GM23248 (cell line): ENCODE measurements around the gene CACNA1I. TPM values are rescaled to one million over a fixed set of nuclear protein-coding genes. Genes with fewer than 3 reads are reported as not detected.
A peak's percentile ranks its signal among the peaks of the same experiment; 100 is the strongest.

Experiments
- DNase-seq: peaks from one replicate; pipeline ENCODE4 v3.0.0-alpha.2; 2015
- H2AFZ ChIP-seq: fragments of 200-600 bp; sonication (generic); 2 replicates; pipeline ENCODE4 v1.6.1; 2016; ENCODE audit warnings: antibody characterized with exemption
- H3F3A ChIP-seq: fragments of 200-600 bp; sonication (generic); 2 replicates; pipeline ENCODE4 v1.6.1; 2016; ENCODE audit warnings: mild to moderate bottlenecking, antibody characterized with exemption, mixed run types; ENCODE audit not compliant: insufficient read depth
- H3K27ac ChIP-seq: fragments of 200-600 bp; sonication (generic); 2 replicates; pipeline ENCODE4 v1.5.1; 2016; ENCODE audit warnings: mild to moderate bottlenecking
- H3K27me3 ChIP-seq: fragments of 200-600 bp; sonication (generic); replicated peaks from 2 replicates; pipeline ENCODE4 v1.6.1; 2016; ENCODE audit warnings: mild to moderate bottlenecking; ENCODE audit not compliant: insufficient read depth
- H3K36me3 ChIP-seq: fragments of 200-600 bp; sonication (generic); 2 replicates; pipeline ENCODE4 v1.6.1; 2016; ENCODE audit warnings: low read depth, mild to moderate bottlenecking
- H3K4me1 ChIP-seq: fragments of 200-600 bp; sonication (generic); 2 replicates; pipeline ENCODE4 v1.6.1; 2016; ENCODE audit warnings: mild to moderate bottlenecking; ENCODE audit not compliant: insufficient read depth
- H3K4me2 ChIP-seq: fragments of 200-600 bp; sonication (generic); one replicate; pipeline ENCODE4 v1.6.1; 2016; ENCODE audit warnings: mild to moderate bottlenecking; ENCODE audit not compliant: unreplicated experiment
- H3K4me3 ChIP-seq: fragments of 200-600 bp; sonication (generic); 2 replicates; pipeline ENCODE4 v1.5.1; 2016; ENCODE audit warnings: mild to moderate bottlenecking
- H3K79me2 ChIP-seq: fragments of 200-600 bp; sonication (generic); 2 replicates; pipeline ENCODE4 v1.6.1; 2016; ENCODE audit warnings: mild to moderate bottlenecking; ENCODE audit not compliant: insufficient read depth
- H3K9ac ChIP-seq: fragments of 200-600 bp; sonication (generic); 2 replicates; pipeline ENCODE4 v1.6.1; 2016; ENCODE audit warnings: mild to moderate bottlenecking
- H3K9me2 ChIP-seq: fragments of 200-600 bp; sonication (generic); 2 replicates; pipeline ENCODE4 v1.6.1; 2016; ENCODE audit warnings: mixed run types, mild to moderate bottlenecking, moderate library complexity; ENCODE audit not compliant: insufficient read depth
- H3K9me3 ChIP-seq: fragments of 200-600 bp; sonication (generic); one replicate; pipeline ENCODE4 v1.6.1; 2017; ENCODE audit warnings: low read depth
- H4K20me1 ChIP-seq: fragments of 200-600 bp; sonication (generic); 2 replicates; pipeline ENCODE4 v1.6.0; 2016; ENCODE audit not compliant: insufficient read depth
- EZH2 ChIP-seq: fragments of 200-600 bp; sonication (generic); IDR thresholded peaks from 2 replicates; pipeline ENCODE4 v1.6.1; 2018; ENCODE audit warnings: antibody characterized with exemption, mild to moderate bottlenecking; ENCODE audit not compliant: insufficient read depth, poor library complexity, severe bottlenecking
- EZH2phosphoT487 ChIP-seq: fragments of 200-600 bp; sonication (generic); IDR thresholded peaks from 2 replicates; pipeline ENCODE4 v1.6.1; 2018; ENCODE audit warnings: antibody characterized with exemption, moderate library complexity, mild to moderate bottlenecking, low read depth; ENCODE audit not compliant: insufficient read depth
- WGBS, 2 experiments: methylation state at CpG; one replicate each; pipeline ENCODE4 v1.1.6; 2015 to 2017; ENCODE audit warnings: low lambda C conversion rate in 2 of 2, low coverage in 1 of 2; ENCODE audit errors: missing lambda C conversion rate in 2 of 2; 5-methylcytosine and 5-hydroxymethylcytosine counted together
- in situ Hi-C: fragments of 300-500 bp; cut with MboI; formaldehyde crosslinking; loops from 2 replicates; pipeline ENCODE4 v1.15.0; 2020
- polyA plus RNA-seq: library from polyadenylated mRNA; unstranded; fragments of >200 nt; fragmentation: Nextera tagmentation; extraction: Ambion mirVana; gene quantifications from 2 replicates; pipeline ENCODE4 v1.2.1, GENCODE V29; 2016
- total RNA-seq: library from RNA; depleted of rRNA; stranded (reverse); fragments of >200 nt; shearing (Covaris generic); gene quantifications from 2 replicates; pipeline ENCODE4 v1.2.3, GENCODE V29; 2014

CACNA1I gene
- total and polyA plus RNA-seq, 2 experiments from 2014 or later: not detected

- no peak for DNase-seq
- Histone ChIP-seq H3K4me1 (no peaks in the 10 kb centered on the region), H4K20me1 (no peaks in the 10 kb centered on the region), H3K36me3 (no peaks in the 10 kb centered on the region), H3K9me2 (no peaks in the 10 kb centered on the region), H3K9ac (no peak overlapping the region), H3K4me3 (no peak overlapping the region), H3F3A (peaks cover 8% of the 10 kb centered on the region; the same call in 1 of the 2 replicates), H2AFZ (no peak overlapping the region), H3K79me2 (no peaks in the 10 kb centered on the region), H3K27ac (no peak overlapping the region), H3K9me3 (no peaks in the 10 kb centered on the region), H3K27me3 (peaks cover 12% of the 10 kb centered on the region; the same call in 1 of the 2 replicates), H3K4me2 (no peak overlapping the region)
- 16 to 17% methylated on average over 2 of the region's 2 CpGs for WGBS, 2 experiments
- no peak for TF ChIP-seq EZH2phosphoT487
- no peak for TF ChIP-seq EZH2
- in situ Hi-C loops: loop anchor here (5.0 kb wide), 1 partner anchor 484 kb away; no protein-coding TSS in a partner anchor
These were observed 32.6 kb upstream of the CACNA1I start for GRCh38 chr22:39537975-39538374.

DNA sequence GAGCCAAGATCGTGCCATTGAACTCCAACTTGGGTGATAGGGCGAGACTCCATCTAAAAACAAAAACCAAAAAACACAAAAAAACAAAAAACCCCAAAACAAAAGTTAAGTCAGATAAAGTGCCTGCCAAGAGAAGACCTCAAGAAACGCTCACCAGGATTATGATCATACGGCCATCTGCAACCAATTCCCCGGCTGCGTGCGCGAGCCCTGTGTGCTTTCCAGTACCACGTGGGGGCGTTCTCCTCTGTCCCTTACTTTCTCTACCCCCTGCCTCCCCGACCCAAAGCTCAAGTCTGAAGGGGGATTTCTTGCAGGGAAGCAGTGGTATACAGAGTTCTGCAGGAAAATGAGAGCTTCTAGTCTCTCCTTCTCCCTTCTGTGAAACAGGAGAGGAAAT lies 27.5 kb upstream of the CACNA1I start:
- H3K9me3 ChIP-seq: no peaks in the 10 kb centered on the region
- H4K20me1 ChIP-seq: no peaks in the 10 kb centered on the region
- in situ Hi-C loops: no loop called here
- peaks cover 12% of the 10 kb centered on the region; the same call in 1 of the 2 replicates for H3K27me3 ChIP-seq
- 17 to 20% methylated on average over 11 of the region's 11 CpGs for WGBS, 2 experiments
- H3K4me2 ChIP-seq: no peak overlapping the region
- H2AFZ ChIP-seq: no peak overlapping the region
- DNase-seq: peak; percentile 64
- H3F3A ChIP-seq: no peaks in the 10 kb centered on the region
- TF ChIP-seq EZH2: no peak
- TF ChIP-seq EZH2phosphoT487: no peak
- no peak overlapping the region for H3K4me3 ChIP-seq
- no peaks in the 10 kb centered on the region for H3K4me1 ChIP-seq
- H3K9ac ChIP-seq: no peak overlapping the region
- H3K36me3 ChIP-seq: no peaks in the 10 kb centered on the region
- H3K9me2 ChIP-seq: no peaks in the 10 kb centered on the region
- H3K79me2 ChIP-seq: no peaks in the 10 kb centered on the region
- no peak overlapping the region for H3K27ac ChIP-seq

- peak; percentile 46 for DNase-seq
- no peaks in the 10 kb centered on the region for H4K20me1 ChIP-seq
- WGBS, 2 experiments: 23 to 25% methylated on average over 38 to 39 of the region's 39 CpGs
- peaks cover 13% of the 10 kb centered on the region; the same call in 1 of the 2 replicates for H3K27me3 ChIP-seq
- in situ Hi-C loops: no loop called here
- no peak overlapping the region for H3K9ac ChIP-seq
- H3K9me3 ChIP-seq: no peaks in the 10 kb centered on the region
- H3K9me2 ChIP-seq: no peaks in the 10 kb centered on the region
- H3K79me2 ChIP-seq: no peaks in the 10 kb centered on the region
- H3K4me1 ChIP-seq: no peaks in the 10 kb centered on the region
- TF ChIP-seq EZH2 (no peak), EZH2phosphoT487 (no peak)
- no peak overlapping the region for H3K4me3 ChIP-seq
- H3F3A ChIP-seq: no peaks in the 10 kb centered on the region
- H2AFZ ChIP-seq: no peak overlapping the region
- H3K27ac ChIP-seq: no peak overlapping the region
- no peak overlapping the region for H3K4me2 ChIP-seq
- H3K36me3 ChIP-seq: no peaks in the 10 kb centered on the region
These were observed 24.9 kb upstream of the CACNA1I start for GRCh38 chr22:39545386-39546365.

- Histone ChIP-seq H3K4me1 (no peaks in the 10 kb centered on the region), H4K20me1 (no peaks in the 10 kb centered on the region), H3K36me3 (no peaks in the 10 kb centered on the region), H3K4me3 (no peak overlapping the region), H3K27me3 (peaks cover 8% of the 10 kb centered on the region; the same call in 1 of the 2 replicates), H3K27ac (no peak overlapping the region), H3K79me2 (no peaks in the 10 kb centered on the region), H3K4me2 (no peak overlapping the region), H2AFZ (no peak overlapping the region), H3K9ac (no peak overlapping the region), H3F3A (no peaks in the 10 kb centered on the region), H3K9me3 (no peaks in the 10 kb centered on the region), H3K9me2 (no peaks in the 10 kb centered on the region)
- WGBS, 2 experiments: 15 to 20% methylated on average over 4 to 5 of the region's 5 CpGs
- TF ChIP-seq EZH2phosphoT487 (no peak), EZH2 (no peak)
- peak; percentile 56 for DNase-seq
- in situ Hi-C loops: no loop called here
These were observed 23.5 kb upstream of the CACNA1I start for GRCh38 chr22:39546889-39547586.
